ENCODE measurements around the gene ZSCAN31.
"Not testable (repeated sequence)": the region's sequence is repeated elsewhere in the genome, so short reads cannot be mapped to it uniquely, and the experiment has no call there.

ZSCAN31 gene

GRCh38 chr6:28306363-28306762 lies 29.6 kb downstream of the ZSCAN31 start:
- H3K27me3 ChIP-seq (ENCODE audit: control insufficient read depth, insufficient read depth, low read length); H3K9ac ChIP-seq (ENCODE audit: low read depth, low read length); H3K9me3 ChIP-seq (ENCODE audit: control insufficient read depth, insufficient read depth, low read length); H3K36me3 ChIP-seq (ENCODE audit: control insufficient read depth, insufficient read depth, low read length); H3K4me3 ChIP-seq (ENCODE audit: low read depth, low read length); H3K4me1 ChIP-seq (ENCODE audit: control insufficient read depth, insufficient read depth, low read length): not testable (repeated sequence)

- no peak overlapping the region for H3K4me3 ChIP-seq (ENCODE audit: low read depth, low read length)
- H3K4me1 ChIP-seq (ENCODE audit: control insufficient read depth, insufficient read depth, low read length), result no peaks in the 10 kb centered on the region
- H3K9me3 ChIP-seq (ENCODE audit: control insufficient read depth, insufficient read depth, low read length), result no peaks in the 10 kb centered on the region
- H3K36me3 ChIP-seq (ENCODE audit: control insufficient read depth, insufficient read depth, low read length), result peaks cover under 1% of the 10 kb centered on the region
- H3K27me3 ChIP-seq (ENCODE audit: control insufficient read depth, insufficient read depth, low read length), result no peaks in the 10 kb centered on the region
- H3K9ac ChIP-seq (ENCODE audit: low read depth, low read length), result no peak overlapping the region
These were observed 32.4 kb downstream of the ZSCAN31 start for GRCh38 chr6:28303570-28303969.

- H3K9me3 ChIP-seq (ENCODE audit: control insufficient read depth, insufficient read depth, low read length), result no peaks in the 10 kb centered on the region
- H3K4me3 ChIP-seq (ENCODE audit: low read depth, low read length), result no peak overlapping the region
- no peak overlapping the region for H3K9ac ChIP-seq (ENCODE audit: low read depth, low read length)
- no peaks in the 10 kb centered on the region for H3K4me1 ChIP-seq (ENCODE audit: control insufficient read depth, insufficient read depth, low read length)
- peaks cover 5% of the 10 kb centered on the region for H3K36me3 ChIP-seq (ENCODE audit: control insufficient read depth, insufficient read depth, low read length)
- no peaks in the 10 kb centered on the region for H3K27me3 ChIP-seq (ENCODE audit: control insufficient read depth, insufficient read depth, low read length)
These were observed 39.4 kb downstream of the ZSCAN31 start for GRCh38 chr6:28296520-28297060.

- H3K27me3 ChIP-seq (ENCODE audit: control insufficient read depth, insufficient read depth, low read length), result no peaks in the 10 kb centered on the region
- H3K4me1 ChIP-seq (ENCODE audit: control insufficient read depth, insufficient read depth, low read length), result no peaks in the 10 kb centered on the region
- H3K9me3 ChIP-seq (ENCODE audit: control insufficient read depth, insufficient read depth, low read length), result no peaks in the 10 kb centered on the region
- no peak overlapping the region for H3K4me3 ChIP-seq (ENCODE audit: low read depth, low read length)
- H3K9ac ChIP-seq (ENCODE audit: low read depth, low read length), result no peak overlapping the region
- H3K36me3 ChIP-seq (ENCODE audit: control insufficient read depth, insufficient read depth, low read length), result peaks cover 5% of the 10 kb centered on the region
These were observed 40.6 kb downstream of the ZSCAN31 start for GRCh38 chr6:28295326-28295725.

- Histone ChIP-seq H3K4me3 (ENCODE audit: low read depth, low read length) (no peak overlapping the region), H3K9ac (ENCODE audit: low read depth, low read length) (no peak overlapping the region), H3K27me3 (ENCODE audit: control insufficient read depth, insufficient read depth, low read length) (no peaks in the 10 kb centered on the region), H3K36me3 (ENCODE audit: control insufficient read depth, insufficient read depth, low read length) (peaks cover 7% of the 10 kb centered on the region), H3K4me1 (ENCODE audit: control insufficient read depth, insufficient read depth, low read length) (no peaks in the 10 kb centered on the region), H3K9me3 (ENCODE audit: control insufficient read depth, insufficient read depth, low read length) (no peaks in the 10 kb centered on the region)
These were observed 44.4 kb downstream of the ZSCAN31 start for GRCh38 chr6:28291573-28291972.

GRCh38 chr6:28282926-28283325 lies 53.0 kb downstream of the ZSCAN31 start:
- peak overlapping the region; percentile 86 for H3K4me3 ChIP-seq (ENCODE audit: low read depth, low read length)
- no peaks in the 10 kb centered on the region for H3K9me3 ChIP-seq (ENCODE audit: control insufficient read depth, insufficient read depth, low read length)
- H3K36me3 ChIP-seq (ENCODE audit: control insufficient read depth, insufficient read depth, low read length), result peaks cover 13% of the 10 kb centered on the region
- no peak overlapping the region for H3K9ac ChIP-seq (ENCODE audit: low read depth, low read length)
- peaks cover 3% of the 10 kb centered on the region for H3K4me1 ChIP-seq (ENCODE audit: control insufficient read depth, insufficient read depth, low read length)
- no peaks in the 10 kb centered on the region for H3K27me3 ChIP-seq (ENCODE audit: control insufficient read depth, insufficient read depth, low read length)

GRCh38 chr6:28281288-28282064 lies 54.5 kb downstream of the ZSCAN31 start, which contains the start of gene PGBD1:
PGBD1 (plus strand) TSS chr6:28281572; CDS start chr6:28283814, 2,242 bp downstream.
- Histone ChIP-seq H3K9ac (ENCODE audit: low read depth, low read length) (peak within 1 kb of the TSS; percentile 71), H3K9me3 (ENCODE audit: control insufficient read depth, insufficient read depth, low read length) (no peaks in the 10 kb centered on the region), H3K36me3 (ENCODE audit: control insufficient read depth, insufficient read depth, low read length) (peaks cover 6% of the 10 kb centered on the region), H3K4me3 (ENCODE audit: low read depth, low read length) (peak within 1 kb of the TSS; percentile 86), H3K27me3 (ENCODE audit: control insufficient read depth, insufficient read depth, low read length) (no peaks in the 10 kb centered on the region), H3K4me1 (ENCODE audit: control insufficient read depth, insufficient read depth, low read length) (peaks cover 3% of the 10 kb centered on the region)

GRCh38 chr6:28280595-28281287 lies 55.2 kb downstream of the ZSCAN31 start:
- Histone ChIP-seq H3K36me3 (ENCODE audit: control insufficient read depth, insufficient read depth, low read length) (peaks cover 6% of the 10 kb centered on the region), H3K27me3 (ENCODE audit: control insufficient read depth, insufficient read depth, low read length) (no peaks in the 10 kb centered on the region), H3K9ac (ENCODE audit: low read depth, low read length) (no peak overlapping the region), H3K9me3 (ENCODE audit: control insufficient read depth, insufficient read depth, low read length) (no peaks in the 10 kb centered on the region), H3K4me3 (ENCODE audit: low read depth, low read length) (peak overlapping the region; percentile 86), H3K4me1 (ENCODE audit: control insufficient read depth, insufficient read depth, low read length) (peaks cover 3% of the 10 kb centered on the region)

- Histone ChIP-seq H3K4me1 (ENCODE audit: control insufficient read depth, insufficient read depth, low read length) (peaks cover 3% of the 10 kb centered on the region), H3K36me3 (ENCODE audit: control insufficient read depth, insufficient read depth, low read length) (peaks cover 10% of the 10 kb centered on the region), H3K9me3 (ENCODE audit: control insufficient read depth, insufficient read depth, low read length) (no peaks in the 10 kb centered on the region), H3K27me3 (ENCODE audit: control insufficient read depth, insufficient read depth, low read length) (no peaks in the 10 kb centered on the region), H3K4me3 (ENCODE audit: low read depth, low read length) (no peak overlapping the region), H3K9ac (ENCODE audit: low read depth, low read length) (no peak overlapping the region)
These were observed 58.2 kb downstream of the ZSCAN31 start for GRCh38 chr6:28277746-28278145.

- Histone ChIP-seq H3K4me1 (ENCODE audit: control insufficient read depth, insufficient read depth, low read length) (no peaks in the 10 kb centered on the region), H3K9me3 (ENCODE audit: control insufficient read depth, insufficient read depth, low read length) (no peaks in the 10 kb centered on the region), H3K27me3 (ENCODE audit: control insufficient read depth, insufficient read depth, low read length) (no peaks in the 10 kb centered on the region), H3K4me3 (ENCODE audit: low read depth, low read length) (no peak overlapping the region), H3K36me3 (ENCODE audit: control insufficient read depth, insufficient read depth, low read length) (peaks cover 12% of the 10 kb centered on the region), H3K9ac (ENCODE audit: low read depth, low read length) (no peak overlapping the region)
These were observed 61.1 kb downstream of the ZSCAN31 start for GRCh38 chr6:28274888-28275287.

Measured in iPS-15b (cell line).